GM19452 (cell line): ENCODE measurements around the gene FYN.
"Not testable (repeated sequence)": the region's sequence is repeated elsewhere in the genome, so short reads cannot be mapped to it uniquely, and the experiment has no call there.

Experiments
- ATAC-seq: cut with Tn5 transposase; IDR thresholded peaks from one replicate; pipeline ENCODE4 v1.9.1; 2021; ENCODE audit not compliant: unreplicated experiment

Gene FYN

GRCh38 chr6:111873178-111874024, at the start of gene FYN:
FYN (minus strand) TSS chr6:111873452; CDS start chr6:111720051, 153,401 bp downstream.
- peak; percentile 96 for ATAC-seq

DNA sequence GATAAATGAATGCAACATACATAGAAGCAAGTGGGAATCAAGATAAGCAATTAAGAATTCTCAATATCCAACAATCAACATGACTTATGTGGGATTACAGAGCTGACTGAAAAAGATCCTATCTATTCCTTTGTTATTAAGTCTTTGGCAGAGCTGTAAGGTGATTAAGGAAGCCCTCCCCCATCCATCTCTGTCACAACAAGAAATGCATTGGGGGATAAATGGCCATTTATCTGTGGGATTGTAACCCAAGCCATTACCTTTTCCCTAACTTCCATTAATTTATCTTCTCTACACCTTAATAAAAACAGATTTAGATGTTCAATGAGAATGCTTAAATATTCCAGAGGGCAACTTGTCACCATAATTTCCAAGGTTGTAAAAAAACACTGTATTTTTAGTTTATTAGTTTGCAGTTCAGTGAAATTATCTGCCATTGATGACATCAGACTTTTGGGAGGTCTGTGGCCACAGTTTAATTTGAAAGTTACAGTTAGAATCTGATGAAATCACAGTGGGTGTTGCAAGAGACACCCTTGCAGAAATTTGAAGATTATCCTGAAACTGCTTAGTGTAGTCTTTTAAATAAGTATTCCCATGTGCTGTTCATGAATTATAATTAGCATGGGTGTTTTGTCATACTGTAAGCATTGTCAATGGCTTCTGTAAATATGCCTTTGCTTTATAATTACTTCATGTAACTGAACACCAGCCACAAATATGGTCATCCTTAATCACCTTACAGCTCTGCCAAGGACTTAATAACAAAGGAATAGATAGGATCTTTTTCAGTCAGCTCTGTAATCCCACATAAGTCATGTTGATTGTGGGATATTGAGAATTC, 49.4 kb upstream of the FYN start:
- ATAC-seq: no peak

- no peak for ATAC-seq
Observed at GRCh38 chr6:111921103-111921502, 47.9 kb upstream of the FYN start.

- no peak for ATAC-seq
Observed at GRCh38 chr6:111920578-111920977, 47.3 kb upstream of the FYN start.

DNA sequence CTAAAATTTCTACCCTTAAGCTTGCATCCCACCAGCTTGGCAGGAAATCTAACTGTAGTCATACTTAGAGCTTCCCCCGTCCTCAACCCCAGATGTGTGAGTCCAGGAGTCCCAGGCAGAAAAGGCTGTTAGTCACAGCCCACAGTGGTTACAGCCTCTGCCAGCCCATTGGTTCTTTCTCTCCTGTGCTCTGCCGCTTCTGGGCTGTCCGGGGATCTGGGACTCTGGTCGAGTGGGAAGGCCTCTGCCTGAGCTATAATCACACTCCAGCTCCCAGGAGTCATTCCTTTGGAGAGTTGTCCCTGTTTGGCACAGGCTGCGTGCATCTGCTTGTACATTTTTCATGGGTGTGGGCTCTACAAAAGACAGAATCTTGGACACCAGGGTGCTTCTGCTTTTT, 45.6 kb upstream of the FYN start:
- no peak for ATAC-seq

GRCh38 chr6:111916747-111917146, 43.5 kb upstream of the FYN start:
- no peak for ATAC-seq

GRCh38 chr6:111914617-111915016, 41.4 kb upstream of the FYN start:
- no peak for ATAC-seq

- ATAC-seq: no peak
Observed at GRCh38 chr6:111912904-111913303, 39.7 kb upstream of the FYN start.

DNA sequence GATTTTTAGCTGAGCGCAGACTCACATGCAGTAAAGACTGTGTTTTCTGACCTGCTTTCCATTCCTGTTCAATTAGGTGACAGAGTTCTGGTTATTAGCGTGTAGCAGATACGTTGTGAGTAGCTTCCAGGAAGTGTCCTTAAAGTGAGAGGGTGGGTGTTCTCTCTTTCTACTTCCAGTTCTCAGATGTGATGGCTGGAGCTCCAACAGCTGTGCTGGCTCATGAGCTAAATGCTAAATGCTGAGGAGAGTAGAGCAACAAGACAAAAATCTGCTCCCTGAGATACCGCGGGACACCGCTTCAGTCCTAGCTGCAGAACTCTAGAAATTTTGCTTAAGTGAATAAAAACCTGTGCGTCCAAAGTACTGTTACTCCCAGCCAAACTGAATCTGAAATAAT, 38.2 kb upstream of the FYN start:
- ATAC-seq: no peak

DNA sequence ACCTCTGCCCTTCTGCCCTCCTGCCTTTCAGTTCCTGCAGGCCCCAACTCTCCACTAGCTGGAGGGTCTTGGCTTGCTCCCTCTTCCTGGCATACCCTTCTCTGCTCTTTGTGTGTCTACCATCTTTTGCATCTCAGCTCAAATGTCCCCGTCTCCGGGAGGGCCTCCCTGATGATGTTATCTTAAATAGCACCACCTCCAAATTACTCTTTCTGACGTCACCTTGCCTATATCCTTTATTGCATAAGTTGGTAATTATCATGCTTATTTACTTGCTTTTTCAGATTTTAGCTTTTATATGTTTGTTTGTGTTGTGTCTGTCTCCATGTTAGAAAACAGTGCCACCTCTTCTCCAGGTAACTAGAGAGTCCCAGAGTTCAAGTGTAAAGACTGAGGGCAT, 36.0 kb upstream of the FYN start:
- ATAC-seq: no peak

- ATAC-seq: not testable (repeated sequence)
Observed at GRCh38 chr6:111908365-111908764, 35.1 kb upstream of the FYN start.

DNA sequence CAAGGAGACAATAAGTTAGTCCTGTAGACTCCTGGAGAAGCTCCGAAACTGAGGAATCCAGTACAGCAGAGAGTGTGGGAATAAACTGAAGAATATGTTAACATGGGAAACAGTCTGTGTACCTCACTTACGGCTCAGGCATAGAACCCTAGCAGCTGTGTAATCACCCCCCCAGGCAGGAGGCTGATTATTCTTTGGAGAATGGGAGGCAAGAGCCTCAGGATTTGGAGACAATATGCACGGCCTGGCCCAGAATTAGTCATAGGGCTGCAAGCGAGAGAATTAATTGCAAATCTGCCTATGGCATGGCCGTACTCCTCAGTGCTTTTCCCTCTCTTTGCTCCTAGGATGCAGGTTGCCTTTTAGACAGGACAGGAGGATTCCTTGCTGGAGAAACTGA, 27.5 kb upstream of the FYN start:
- no peak for ATAC-seq

GRCh38 chr6:111899531-111899930, 26.3 kb upstream of the FYN start:
- ATAC-seq: no peak

GRCh38 chr6:111898452-111898851, 25.2 kb upstream of the FYN start:
- no peak for ATAC-seq

- ATAC-seq: no peak
Observed at GRCh38 chr6:111894951-111895350, 21.7 kb upstream of the FYN start.

DNA sequence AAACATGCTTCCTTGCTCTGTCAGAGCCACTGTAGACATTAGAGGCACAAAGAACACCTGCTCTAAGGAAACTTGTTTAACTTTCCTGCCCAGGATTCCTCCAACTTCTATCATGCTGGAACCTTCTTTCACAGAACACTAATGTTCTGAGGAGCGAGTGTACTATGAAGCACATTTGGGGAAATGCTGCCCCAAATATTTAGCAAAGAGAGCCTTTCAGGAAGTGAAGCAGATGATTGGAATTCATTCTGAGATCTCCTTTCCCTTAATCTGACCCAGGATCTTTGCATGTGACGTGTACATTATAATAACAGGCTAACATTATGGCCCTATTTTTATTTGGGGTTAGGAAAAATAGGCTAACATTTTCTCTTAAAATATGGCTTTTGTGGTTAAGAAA, 21.0 kb upstream of the FYN start:
- ATAC-seq: no peak

- no peak for ATAC-seq
Observed at GRCh38 chr6:111892431-111892830, 19.2 kb upstream of the FYN start.

DNA sequence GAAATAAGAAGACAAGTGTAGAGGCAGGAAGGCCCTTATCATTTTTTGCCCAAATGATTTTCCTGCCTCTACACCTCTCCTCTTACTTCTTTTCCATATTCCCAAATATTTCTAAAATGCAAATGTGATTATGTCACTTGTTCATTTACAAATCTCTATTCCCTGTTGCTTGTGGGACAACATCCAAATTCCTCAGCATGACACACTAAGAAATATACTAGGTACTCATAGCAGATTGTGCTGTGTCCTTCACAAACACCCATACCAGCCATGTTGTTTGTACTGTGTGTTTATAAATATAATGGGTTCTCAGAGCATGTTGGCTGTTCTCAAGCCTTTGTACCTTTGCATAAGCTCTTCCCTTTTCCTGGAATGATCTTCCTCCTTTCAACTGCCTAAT, 17.7 kb upstream of the FYN start:
- ATAC-seq: no peak

DNA sequence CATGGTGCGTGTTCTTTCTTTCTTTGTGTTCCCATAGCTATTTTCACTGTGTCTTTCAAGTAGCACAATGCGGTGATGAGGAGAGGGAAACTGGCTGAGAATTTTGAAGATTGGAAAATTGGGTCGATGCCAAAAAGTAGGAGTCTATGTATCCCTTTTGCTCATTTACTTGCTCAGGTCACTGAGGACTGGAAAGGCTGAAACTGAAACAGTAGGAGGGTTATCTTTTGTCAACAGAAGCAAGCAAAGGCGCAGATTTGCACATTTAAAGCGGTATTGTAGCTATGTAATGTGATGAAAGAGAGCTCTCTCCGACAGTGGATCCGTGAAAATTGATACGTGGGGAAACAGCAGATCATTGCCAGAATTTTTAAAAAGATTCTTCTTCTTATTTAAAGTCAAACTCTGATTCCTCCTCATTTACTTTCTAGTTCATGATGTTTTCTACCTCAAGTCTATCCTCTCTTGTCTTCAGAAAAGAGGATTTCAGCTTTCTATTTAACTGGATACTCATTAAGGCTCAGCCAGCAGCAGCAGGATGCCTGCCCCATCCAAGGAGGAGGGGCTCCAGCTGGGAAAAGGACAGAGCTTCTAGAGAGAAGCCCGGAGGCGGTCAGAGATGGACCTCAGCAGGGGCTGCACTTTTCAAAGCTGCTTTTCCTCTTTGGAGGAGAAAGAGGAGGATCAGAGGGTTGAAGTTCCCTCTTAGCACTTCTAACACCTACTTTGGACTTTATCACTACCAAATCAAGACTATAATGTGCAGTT, 15.9 kb upstream of the FYN start:
- ATAC-seq: no peak

- ATAC-seq: not testable (repeated sequence)
Observed at GRCh38 chr6:111886793-111887192, 13.5 kb upstream of the FYN start.

- ATAC-seq: no peak
Observed at GRCh38 chr6:111885373-111886027, 12.2 kb upstream of the FYN start.
